Measurements from ENCODE around the gene CHPT1.

The CHPT1 gene

DNA sequence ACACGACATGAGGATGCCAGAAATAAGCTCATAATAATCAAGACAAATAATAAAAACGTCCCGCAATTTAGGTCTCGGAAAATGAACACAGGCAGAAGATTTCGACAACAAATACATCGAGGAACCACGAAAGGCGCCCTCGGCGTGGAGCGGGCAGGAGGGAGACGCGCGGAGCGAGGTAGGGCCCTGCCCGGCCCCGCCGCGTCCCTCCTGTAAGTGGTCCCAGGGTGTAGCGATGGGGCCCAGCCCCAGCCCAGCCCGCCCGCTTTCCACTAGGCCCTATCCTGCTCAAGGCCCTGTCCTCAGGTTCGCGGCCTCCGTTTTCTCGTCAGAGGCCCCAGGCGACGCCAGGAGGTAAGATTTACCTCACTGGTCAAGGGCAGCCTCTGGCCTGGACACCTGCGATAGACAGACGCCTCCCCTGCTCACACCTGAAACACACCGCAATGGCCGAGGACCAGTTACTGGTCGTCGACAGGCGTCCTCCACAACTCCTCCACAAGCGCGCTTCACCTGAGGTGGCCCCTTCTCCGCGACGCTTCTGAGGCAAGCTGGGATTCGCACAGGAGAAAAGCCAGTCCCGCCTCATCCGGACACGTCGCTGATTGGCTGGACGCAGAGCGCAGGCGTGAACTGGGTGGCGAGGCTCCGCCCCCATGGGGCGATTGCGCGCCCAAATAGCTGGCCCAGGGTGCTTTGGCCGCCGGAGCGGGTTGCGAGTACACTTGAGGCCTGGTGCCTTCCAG is 41.7 kb downstream of the CHPT1 start, which contains the start of gene SYCP3:
Gene SYCP3 (minus strand): TSS at position 543 of the 746 bp plus-strand sequence. CDS start 1,527 bp downstream, outside the sequence.
- no peak within 1 kb of the TSS for H3K4me2 ChIP-seq (ENCODE audit: low read depth, low read length, poor library complexity, severe bottlenecking)
- H4K20me1 ChIP-seq (ENCODE audit: insufficient read depth, low read length, poor library complexity, severe bottlenecking), result no peaks in the 10 kb centered on the region
- peaks cover 10% of the 10 kb centered on the region for H3K4me1 ChIP-seq (ENCODE audit: insufficient read depth, low read length, poor library complexity, severe bottlenecking)
- H3K79me2 ChIP-seq (ENCODE audit: insufficient read depth, low read length), result no peaks in the 10 kb centered on the region
- no peaks in the 10 kb centered on the region for H3K27me3 ChIP-seq (ENCODE audit: insufficient read depth, low read length, poor library complexity, severe bottlenecking)
- H2AFZ ChIP-seq (ENCODE audit: low read length), result no peak within 1 kb of the TSS
- H3K9me2 ChIP-seq (replicated peaks; ENCODE audit: low read depth, low read length), result no peaks in the 10 kb centered on the region
- H3K9ac ChIP-seq (ENCODE audit: low read depth, low read length, poor library complexity, severe bottlenecking), result no peak within 1 kb of the TSS
- no peak within 1 kb of the TSS for H3K4me3 ChIP-seq (ENCODE audit: low read length, poor library complexity, severe bottlenecking)
- TF ChIP-seq EZH2phosphoT487 (IDR thresholded peaks at IDR 0.05; ENCODE audit: borderline replicate concordance) (no peak), CTCF (conservative IDR thresholded peaks at IDR 0.05; ENCODE audit: low read length) (no peak)
- H3K36me3 ChIP-seq (ENCODE audit: insufficient read depth, low read length), result peaks cover 7% of the 10 kb centered on the region; the same call in 1 of the 2 replicates
- no peaks in the 10 kb centered on the region for H3K9me3 ChIP-seq (ENCODE audit: insufficient read depth, low read depth, low read length)
- H3F3A ChIP-seq (ENCODE audit: low read depth), result no peaks in the 10 kb centered on the region

DNA sequence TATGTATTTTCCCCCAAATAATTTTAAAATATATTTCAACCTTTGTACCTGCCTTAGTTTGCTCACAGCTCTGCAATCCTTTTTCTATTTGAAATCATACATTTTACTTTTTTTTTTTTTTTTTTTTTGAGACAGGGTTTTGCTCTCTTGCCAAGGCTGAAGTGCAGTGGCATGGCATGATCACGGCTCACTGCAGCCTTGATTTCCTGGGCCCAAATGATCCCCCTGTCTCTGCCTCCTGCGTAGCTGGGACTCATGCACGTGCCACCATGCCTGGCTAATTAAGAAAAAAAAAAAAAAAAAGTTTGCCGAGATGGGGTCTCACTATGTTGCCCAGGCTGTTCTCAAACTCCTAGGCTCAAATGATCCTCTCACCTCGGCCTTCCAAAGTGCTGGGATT is 43.1 kb downstream of the CHPT1 start:
- Histone ChIP-seq H3K9ac (ENCODE audit: low read depth, low read length, poor library complexity, severe bottlenecking) (no peak overlapping the region), H3K36me3 (ENCODE audit: insufficient read depth, low read length) (peaks cover 21% of the 10 kb centered on the region; the same call in 1 of the 2 replicates), H3K9me2 (replicated peaks; ENCODE audit: low read depth, low read length) (no peaks in the 10 kb centered on the region), H3K27me3 (ENCODE audit: insufficient read depth, low read length, poor library complexity, severe bottlenecking) (no peaks in the 10 kb centered on the region), H3F3A (ENCODE audit: low read depth) (no peaks in the 10 kb centered on the region), H3K79me2 (ENCODE audit: insufficient read depth, low read length) (no peaks in the 10 kb centered on the region), H3K4me1 (ENCODE audit: insufficient read depth, low read length, poor library complexity, severe bottlenecking) (peaks cover 12% of the 10 kb centered on the region), H2AFZ (ENCODE audit: low read length) (no peak overlapping the region), H3K4me3 (ENCODE audit: low read length, poor library complexity, severe bottlenecking) (no peak overlapping the region), H3K4me2 (ENCODE audit: low read depth, low read length, poor library complexity, severe bottlenecking) (no peak overlapping the region), H3K9me3 (ENCODE audit: insufficient read depth, low read depth, low read length) (no peaks in the 10 kb centered on the region), H4K20me1 (ENCODE audit: insufficient read depth, low read length, poor library complexity, severe bottlenecking) (no peaks in the 10 kb centered on the region)
- TF ChIP-seq CTCF (conservative IDR thresholded peaks at IDR 0.05; ENCODE audit: low read length) (no peak), EZH2phosphoT487 (IDR thresholded peaks at IDR 0.05; ENCODE audit: borderline replicate concordance) (no peak)

GRCh38 chr12:101740980-101741379 is 43.5 kb downstream of the CHPT1 start:
- peaks cover 12% of the 10 kb centered on the region for H3K4me1 ChIP-seq (ENCODE audit: insufficient read depth, low read length, poor library complexity, severe bottlenecking)
- no peaks in the 10 kb centered on the region for H3F3A ChIP-seq (ENCODE audit: low read depth)

More at GRCh38 chr12:101740980-101741379, 43.5 kb downstream of the CHPT1 start:
- no peaks in the 10 kb centered on the region for H3K27me3 ChIP-seq (ENCODE audit: insufficient read depth, low read length, poor library complexity, severe bottlenecking)
- H3K9me2 ChIP-seq (replicated peaks; ENCODE audit: low read depth, low read length), result no peaks in the 10 kb centered on the region
- H3K36me3 ChIP-seq (ENCODE audit: insufficient read depth, low read length), result peaks cover 25% of the 10 kb centered on the region; the same call in 1 of the 2 replicates
- TF ChIP-seq EZH2phosphoT487 (IDR thresholded peaks at IDR 0.05; ENCODE audit: borderline replicate concordance), result no peak
- TF ChIP-seq CTCF (conservative IDR thresholded peaks at IDR 0.05; ENCODE audit: low read length), result no peak
- H3K9ac ChIP-seq (ENCODE audit: low read depth, low read length, poor library complexity, severe bottlenecking), result no peak overlapping the region
- H3K4me3 ChIP-seq (ENCODE audit: low read length, poor library complexity, severe bottlenecking), result no peak overlapping the region
- H3K79me2 ChIP-seq (ENCODE audit: insufficient read depth, low read length), result no peaks in the 10 kb centered on the region
- H3K4me2 ChIP-seq (ENCODE audit: low read depth, low read length, poor library complexity, severe bottlenecking), result no peak overlapping the region
- no peaks in the 10 kb centered on the region for H4K20me1 ChIP-seq (ENCODE audit: insufficient read depth, low read length, poor library complexity, severe bottlenecking)
- H2AFZ ChIP-seq (ENCODE audit: low read length), result no peak overlapping the region
- no peaks in the 10 kb centered on the region for H3K9me3 ChIP-seq (ENCODE audit: insufficient read depth, low read depth, low read length)
